NB4 (cell line): ENCODE results near the gene PIP5K1B.

Experiments
- DNase-seq: peaks from one replicate; pipeline ENCODE4 v3.0.0; 2010; ENCODE audit warnings: low read depth
- H3K4me3 ChIP-seq: one replicate; pipeline ENCODE4 v1.5.1; 2011; ENCODE audit warnings: mild to moderate bottlenecking, low read depth, low read length, moderate library complexity
- CTCF ChIP-seq: IDR thresholded peaks from one replicate; pipeline ENCODE4 v1.5.1; 2012; ENCODE audit warnings: low read depth, low read length
- MYC ChIP-seq: IDR thresholded peaks from 2 replicates; pipeline ENCODE4 v1.6.1; 2011; ENCODE audit warnings: low read depth, low read length
- POLR2A ChIP-seq: IDR thresholded peaks from 2 replicates; pipeline ENCODE4 v1.6.1; 2011; ENCODE audit warnings: mild to moderate bottlenecking; ENCODE audit not compliant: insufficient read length; ENCODE audit errors: extremely low read depth
- TF ChIP-seq, protein P1 (sequence below): IDR thresholded peaks from 2 replicates; pipeline ENCODE4 v1.6.1; 2011; ENCODE audit warnings: low read depth, low read length

Gene PIP5K1B

DNA sequence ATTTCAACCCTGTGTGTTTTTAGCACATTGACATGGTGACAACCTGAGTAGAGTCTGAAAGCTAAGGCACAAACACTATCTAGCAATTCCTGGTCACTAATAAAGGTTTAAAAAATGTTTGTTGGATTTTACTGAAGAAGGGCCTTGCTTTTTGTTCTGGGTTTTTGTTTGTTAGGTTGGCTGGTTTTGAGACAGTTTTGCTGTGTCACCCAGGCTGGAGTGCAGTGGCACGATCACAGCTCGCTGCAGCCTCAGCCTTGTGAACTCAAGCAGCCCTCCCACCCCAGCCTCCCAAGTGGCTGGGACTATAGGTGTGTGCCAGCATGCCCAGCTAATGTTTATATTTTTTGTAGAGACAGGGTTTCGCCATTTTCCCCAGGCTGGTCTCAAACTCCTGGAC is 269.9 kb downstream of the PIP5K1B start:
- no peak for DNase-seq
- H3K4me3 ChIP-seq = no peak overlapping the region
- TF ChIP-seq CTCF (no peak), MYC (no peak), POLR2A (no peak)
- TF ChIP-seq, protein P1, sequence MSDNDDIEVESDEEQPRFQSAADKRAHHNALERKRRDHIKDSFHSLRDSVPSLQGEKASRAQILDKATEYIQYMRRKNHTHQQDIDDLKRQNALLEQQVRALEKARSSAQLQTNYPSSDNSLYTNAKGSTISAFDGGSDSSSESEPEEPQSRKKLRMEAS = no peak

DNA sequence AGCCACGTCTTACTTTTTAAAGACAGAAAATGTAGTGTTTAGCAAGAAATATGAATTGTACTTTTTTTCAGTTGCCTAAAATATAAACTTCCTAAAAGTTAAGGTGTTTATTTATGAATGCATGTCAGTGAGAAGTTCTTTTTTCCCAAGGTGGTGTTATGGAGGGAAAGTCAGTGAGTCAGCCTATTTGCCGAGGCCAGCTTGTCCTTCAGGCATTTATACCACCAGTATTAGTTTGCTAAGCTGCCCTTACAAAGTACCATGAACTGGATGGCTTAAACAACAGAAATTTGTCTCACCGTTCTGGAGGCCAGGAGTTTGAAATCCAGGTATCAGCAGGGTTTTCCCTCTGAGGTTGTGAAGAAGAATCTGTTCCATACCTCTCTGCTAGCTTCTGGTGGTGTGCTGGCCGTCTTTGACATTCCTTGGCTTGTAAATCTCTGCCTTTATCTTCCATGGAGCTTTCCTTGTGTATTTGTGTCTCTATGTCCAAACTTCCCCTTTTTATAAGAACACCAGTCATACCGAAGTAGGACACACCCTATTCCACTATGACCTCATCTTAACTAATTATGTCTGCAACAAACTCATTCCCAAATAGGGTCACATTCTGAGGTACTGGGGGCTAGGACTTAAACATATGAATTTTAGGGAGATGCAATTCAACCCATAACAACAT is 270.5 kb downstream of the PIP5K1B start:
- no peak overlapping the region for H3K4me3 ChIP-seq
- no peak for TF ChIP-seq POLR2A
- no peak for TF ChIP-seq CTCF
- TF ChIP-seq MYC = no peak
- TF ChIP-seq, protein P1 = no peak
- DNase-seq = peak; percentile 2

DNA sequence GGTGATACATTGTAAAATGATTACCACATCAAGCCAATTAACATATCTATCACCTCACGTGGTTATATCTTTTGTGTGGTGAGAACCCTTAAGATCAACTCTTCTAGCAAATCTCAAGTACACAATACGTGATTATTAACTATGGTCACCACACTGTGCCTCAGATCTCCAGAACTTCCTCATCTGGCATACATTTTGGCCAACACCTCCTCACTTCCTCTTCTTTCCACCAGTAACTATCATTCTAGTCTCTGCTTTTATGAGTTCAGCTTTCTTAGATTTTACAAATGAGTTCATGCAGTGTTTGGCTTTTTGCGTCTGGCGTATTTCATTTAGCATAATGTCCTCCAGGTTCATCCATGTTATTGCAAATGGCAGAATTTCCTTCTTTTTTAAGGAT is 273.0 kb downstream of the PIP5K1B start:
- TF ChIP-seq, protein P1 = no peak
- TF ChIP-seq MYC (no peak), CTCF (no peak), POLR2A (no peak)
- peak; percentile 61 for DNase-seq
- no peak overlapping the region for H3K4me3 ChIP-seq

DNA sequence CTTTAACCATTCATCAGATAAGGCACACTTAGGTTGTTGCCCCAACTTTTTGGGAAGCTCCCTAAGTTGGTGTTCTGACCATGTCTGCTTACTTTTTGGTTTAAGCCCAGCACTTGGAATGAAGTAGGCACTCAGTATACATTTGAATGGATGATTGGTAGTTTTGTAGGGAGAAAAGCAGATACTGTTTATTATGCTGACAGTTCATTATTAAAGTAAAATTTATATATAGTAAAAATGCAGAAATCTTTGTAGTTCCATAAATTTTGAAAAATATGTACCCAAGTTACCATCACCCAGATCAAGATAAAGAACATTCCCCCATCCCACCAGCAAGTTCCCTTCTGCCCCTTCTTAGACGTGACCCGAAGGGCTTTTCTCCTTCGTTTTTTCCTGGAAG is 273.5 kb downstream of the PIP5K1B start:
- no peak overlapping the region for H3K4me3 ChIP-seq
- TF ChIP-seq, protein P1 = no peak
- no peak for TF ChIP-seq MYC
- no peak for TF ChIP-seq CTCF
- TF ChIP-seq POLR2A = no peak
- DNase-seq = no peak

GRCh38 chr9:68979538-68980314 is 274.7 kb downstream of the PIP5K1B start:
- TF ChIP-seq CTCF = no peak
- TF ChIP-seq POLR2A = no peak
- TF ChIP-seq MYC = no peak
- TF ChIP-seq, protein P1 = no peak
- DNase-seq = no peak
- no peak overlapping the region for H3K4me3 ChIP-seq
